Adrenal gland (tissue), 5 donors: ENCODE measurements around the gene DOCK11.

Source experiments
- CTCF ChIP-seq, 6 experiments: fragments of 450-650 bp in 4 of 6; fragments of 200-600 bp in 2 of 6; sonication (generic) in 1 of 6; IDR thresholded peaks; 1 replicate in 5 of 6; 2 replicates in 1 of 6; pipeline versions ENCODE4 v1.5.1 to v1.8.0; 2016 to 2021; ENCODE audit warnings: antibody characterized with exemption in 6 of 6, mild to moderate bottlenecking in 2 of 6, moderate library complexity in 1 of 6
- POLR2A ChIP-seq, 2 donors: fragments of 450-650 bp; IDR thresholded peaks; one replicate each; pipeline ENCODE4 v1.6.1; 2017; ENCODE audit warnings: antibody characterized with exemption in 2 of 2, mild to moderate bottlenecking in 2 of 2, moderate library complexity in 1 of 2
- donor health status: DM: no; HTN: no; CAD: no.

GRCh38 chrX:118534716-118535493, 39.3 kb downstream of the DOCK11 start:
- TF ChIP-seq CTCF (IDR thresholded peaks at IDR 0.05) (no peak), POLR2A (IDR thresholded peaks at IDR 0.05) (no peak)
